MCF 10A (cell line): ENCODE measurements around the gene NEO1. TPM values are rescaled to one million over a fixed set of nuclear protein-coding genes. Genes with fewer than 3 reads are reported as not detected.

Source experiments
- BruUV-seq: library from RNA; stranded (reverse); fragments of 400-500 nt; replicated peaks from 2 replicates; lab custom pipeline; 2021; lab: Mats Ljungman, UMichigan
- CTCF ChIA-PET: fragments of 300-600 bp; sonication (Branson Sonifier 250); formaldehyde crosslinking; extraction: SDS; loops from one replicate; lab custom pipeline; 2021; ENCODE audit warnings: antibody characterized with exemption, inconsistent platforms; lab: Yijun Ruan, JAX
- POLR2A ChIA-PET: fragments of 300-600, 350-650 bp; sonication (Branson Sonifier 250); formaldehyde crosslinking; extraction: SDS; loops from one replicate; lab custom pipeline; 2020; ENCODE audit warnings: antibody characterized with exemption, inconsistent platforms; lab: Yijun Ruan, JAX
- DNase-seq: peaks from one replicate; pipeline ENCODE4 v3.0.0-alpha.2; 2018; ENCODE audit not compliant: unreplicated experiment
- H3K27ac Mint-ChIP-seq: one replicate; pipeline ENCODE4 v1.8.0; 2022; ENCODE audit warnings: mild to moderate bottlenecking, low read depth, mixed read lengths; ENCODE audit not compliant: unreplicated experiment
- H3K27me3 Mint-ChIP-seq: one replicate; pipeline ENCODE4 v1.8.0; 2022; ENCODE audit warnings: mixed read lengths; ENCODE audit not compliant: insufficient read depth, unreplicated experiment
- H3K36me3 Mint-ChIP-seq: one replicate; pipeline ENCODE4 v1.8.0; 2022; ENCODE audit warnings: mild to moderate bottlenecking, moderate library complexity, mixed read lengths; ENCODE audit not compliant: insufficient read depth, unreplicated experiment
- H3K4me1 Mint-ChIP-seq: one replicate; pipeline ENCODE4 v1.8.0; 2022; ENCODE audit warnings: mixed read lengths; ENCODE audit not compliant: insufficient read depth, unreplicated experiment
- H3K4me3 Mint-ChIP-seq: one replicate; pipeline ENCODE4 v1.8.0; 2022; ENCODE audit warnings: mild to moderate bottlenecking, moderate library complexity, mixed read lengths; ENCODE audit not compliant: unreplicated experiment
- H3K9me3 Mint-ChIP-seq: one replicate; pipeline ENCODE4 v1.8.0; 2022; ENCODE audit warnings: mixed read lengths; ENCODE audit not compliant: unreplicated experiment
- intact Hi-C: fragments of 100-400 bp; cut with micrococcal nuclease; formaldehyde crosslinking; loops from 2 replicates; pipeline ENCODE4 v1.14.1; 2022
- total RNA-seq: library from RNA; stranded (reverse); gene quantifications from 2 replicates; pipeline ENCODE4 v1.2.3, GENCODE V29; 2022
- TF ChIP-seq, protein P1 (sequence below): fragments of 200-600 bp; IDR thresholded peaks from one replicate; pipeline ENCODE4 v1.8.0; 2022; ENCODE audit warnings: antibody characterized with exemption, mild to moderate bottlenecking; ENCODE audit not compliant: unreplicated experiment

NEO1 gene
- total RNA-seq, 1 experiment from 2014 or later: 13.2 TPM

DNA sequence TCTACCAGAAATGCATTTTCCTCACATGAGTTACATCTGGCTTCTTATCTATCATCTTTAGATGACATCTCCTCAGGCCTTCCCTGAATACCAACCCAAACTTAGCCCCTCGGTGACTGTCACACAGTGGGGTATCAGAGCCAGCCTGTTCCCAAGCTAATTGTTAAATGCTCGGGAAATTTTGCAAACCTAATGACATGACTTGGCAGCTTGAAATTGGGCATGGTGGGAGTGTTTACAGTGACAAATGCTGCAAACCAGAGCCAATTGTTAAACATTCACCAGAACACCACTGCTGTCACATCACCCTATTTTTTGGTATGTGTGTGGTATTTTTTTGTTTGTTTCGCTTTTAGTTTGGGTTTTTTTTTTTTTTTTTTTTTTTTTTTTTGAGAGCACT, 185.6 kb downstream of the NEO1 start:
- H3K4me3 Mint-ChIP-seq: no peak overlapping the region
- no peaks in the 10 kb centered on the region for H3K27me3 Mint-ChIP-seq
- DNase-seq: no peak
- ChIA-PET CTCF (interaction anchor here (1.0 to 2.3 kb wide), 2 partner anchors 36 to 462 kb away, joined by 3 to 7 read pairs; no protein-coding TSS in a partner anchor), POLR2A (no interaction called here)
- H3K9me3 Mint-ChIP-seq: no peaks in the 10 kb centered on the region
- no peak overlapping the region for H3K27ac Mint-ChIP-seq
- TF ChIP-seq, protein P1, sequence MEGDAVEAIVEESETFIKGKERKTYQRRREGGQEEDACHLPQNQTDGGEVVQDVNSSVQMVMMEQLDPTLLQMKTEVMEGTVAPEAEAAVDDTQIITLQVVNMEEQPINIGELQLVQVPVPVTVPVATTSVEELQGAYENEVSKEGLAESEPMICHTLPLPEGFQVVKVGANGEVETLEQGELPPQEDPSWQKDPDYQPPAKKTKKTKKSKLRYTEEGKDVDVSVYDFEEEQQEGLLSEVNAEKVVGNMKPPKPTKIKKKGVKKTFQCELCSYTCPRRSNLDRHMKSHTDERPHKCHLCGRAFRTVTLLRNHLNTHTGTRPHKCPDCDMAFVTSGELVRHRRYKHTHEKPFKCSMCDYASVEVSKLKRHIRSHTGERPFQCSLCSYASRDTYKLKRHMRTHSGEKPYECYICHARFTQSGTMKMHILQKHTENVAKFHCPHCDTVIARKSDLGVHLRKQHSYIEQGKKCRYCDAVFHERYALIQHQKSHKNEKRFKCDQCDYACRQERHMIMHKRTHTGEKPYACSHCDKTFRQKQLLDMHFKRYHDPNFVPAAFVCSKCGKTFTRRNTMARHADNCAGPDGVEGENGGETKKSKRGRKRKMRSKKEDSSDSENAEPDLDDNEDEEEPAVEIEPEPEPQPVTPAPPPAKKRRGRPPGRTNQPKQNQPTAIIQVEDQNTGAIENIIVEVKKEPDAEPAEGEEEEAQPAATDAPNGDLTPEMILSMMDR: no peak
- BruUV-seq: no TSS peak
- intact Hi-C loops: no loop called here
- no peaks in the 10 kb centered on the region for H3K36me3 Mint-ChIP-seq
- H3K4me1 Mint-ChIP-seq: no peaks in the 10 kb centered on the region

DNA sequence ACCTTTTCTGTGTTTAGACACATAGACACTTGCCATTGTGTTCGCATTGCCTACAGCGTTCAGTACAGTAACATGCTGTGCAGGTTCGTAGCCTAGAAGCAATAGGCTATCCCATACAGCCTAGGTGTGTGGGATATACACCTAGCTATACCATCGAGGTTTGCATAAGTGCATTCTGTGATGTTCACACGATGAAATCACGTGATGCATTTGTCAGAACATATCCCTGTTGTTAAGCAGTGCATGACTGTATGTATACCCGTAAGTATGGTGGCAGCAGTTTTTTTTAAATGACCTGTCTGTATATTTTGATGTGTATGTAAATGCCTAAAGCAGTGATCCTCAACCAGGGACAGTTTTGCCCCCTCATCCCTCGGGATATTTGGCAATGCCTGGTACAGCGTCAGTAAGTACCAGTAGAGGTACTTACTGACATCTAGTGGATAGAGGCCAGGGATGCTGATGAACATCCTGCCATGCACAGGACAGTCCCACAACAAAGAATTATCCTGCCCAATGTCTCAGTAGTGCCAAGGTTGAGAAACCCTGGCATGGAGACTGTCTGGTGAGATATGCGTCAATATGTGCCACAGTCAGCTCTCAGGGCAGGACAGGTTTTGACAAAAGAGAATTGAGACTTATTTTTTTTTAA, 187.4 kb downstream of the NEO1 start:
- ChIA-PET POLR2A (interaction anchor here (0.6 to 0.7 kb wide), 2 partner anchors 18 to 165 kb away, joined by 3 read pairs; no protein-coding TSS in a partner anchor), CTCF (interaction anchor here (0.7 to 4.0 kb wide), 7 partner anchors 7 to 43 kb away, joined by 3 to 24 read pairs (median 14); no protein-coding TSS in a partner anchor)
- H3K27ac Mint-ChIP-seq: no peak overlapping the region
- intact Hi-C loops: loop anchor here (5.0 to 10.0 kb wide), 3 partner anchors 112 to 515 kb away; partner anchors contain the start of gene ADPGK
- TF ChIP-seq, protein P1: no peak
- no peaks in the 10 kb centered on the region for H3K36me3 Mint-ChIP-seq
- no peaks in the 10 kb centered on the region for H3K27me3 Mint-ChIP-seq
- H3K4me3 Mint-ChIP-seq: no peak overlapping the region
- DNase-seq: peak; percentile 6
- no TSS peak for BruUV-seq
- no peaks in the 10 kb centered on the region for H3K4me1 Mint-ChIP-seq
- no peaks in the 10 kb centered on the region for H3K9me3 Mint-ChIP-seq

GRCh38 chr15:73240866-73241499, 188.7 kb downstream of the NEO1 start:
- TF ChIP-seq, protein P1: peak; percentile 72
- Mint-ChIP-seq H3K27me3 (no peaks in the 10 kb centered on the region), H3K9me3 (no peaks in the 10 kb centered on the region), H3K36me3 (no peaks in the 10 kb centered on the region), H3K4me1 (no peaks in the 10 kb centered on the region), H3K27ac (no peak overlapping the region), H3K4me3 (no peak overlapping the region)
- POLR2A ChIA-PET: interaction anchor here (0.6 to 1.5 kb wide), 3 partner anchors 16 to 182 kb away, joined by 3 to 4 read pairs (median 4); no protein-coding TSS in a partner anchor
- BruUV-seq: no TSS peak
- DNase-seq: peak; percentile 71
- CTCF ChIA-PET: interaction anchor here (0.5 to 4.0 kb wide), 29 partner anchors 9 to 541 kb away, joined by 3 to 24 read pairs (median 3); no protein-coding TSS in a partner anchor
- intact Hi-C loops: loop anchor here (1.0 to 10.0 kb wide), 5 partner anchors 24 to 516 kb away; partner anchors contain the start of gene ADPGK

- CTCF ChIA-PET: interaction anchor here (0.6 to 1.9 kb wide), 3 partner anchors 9 to 162 kb away, joined by 3 to 4 read pairs (median 4); no protein-coding TSS in a partner anchor
Observed at GRCh38 chr15:73244333-73244732, 192.1 kb downstream of the NEO1 start.

More at GRCh38 chr15:73244333-73244732, 192.1 kb downstream of the NEO1 start:
- H3K27me3 Mint-ChIP-seq: no peaks in the 10 kb centered on the region
- TF ChIP-seq, protein P1: peak; percentile 33
- POLR2A ChIA-PET: no interaction called here
- H3K36me3 Mint-ChIP-seq: no peaks in the 10 kb centered on the region
- H3K4me3 Mint-ChIP-seq: no peak overlapping the region
- no peak overlapping the region for H3K27ac Mint-ChIP-seq
- BruUV-seq: no TSS peak
- H3K4me1 Mint-ChIP-seq: no peaks in the 10 kb centered on the region
- peak; percentile 49 for DNase-seq
- intact Hi-C loops: loop anchor here (2.0 to 10.0 kb wide), 4 partner anchors 117 to 520 kb away; partner anchors contain the start of gene ADPGK
- no peaks in the 10 kb centered on the region for H3K9me3 Mint-ChIP-seq
